Inferior parietal cortex (tissue), 1 donor: Measurements from ENCODE around the gene TTC21A.

Source experiments
- DNase-seq: peaks from one replicate; pipeline ENCODE4 v3.0.0-alpha.2; 2016; ENCODE audit errors: extremely low spot score

Gene TTC21A

GRCh38 chr3:39177708-39178332 lies 70.3 kb downstream of the TTC21A start:
- DNase-seq, result peak; percentile 81

DNA sequence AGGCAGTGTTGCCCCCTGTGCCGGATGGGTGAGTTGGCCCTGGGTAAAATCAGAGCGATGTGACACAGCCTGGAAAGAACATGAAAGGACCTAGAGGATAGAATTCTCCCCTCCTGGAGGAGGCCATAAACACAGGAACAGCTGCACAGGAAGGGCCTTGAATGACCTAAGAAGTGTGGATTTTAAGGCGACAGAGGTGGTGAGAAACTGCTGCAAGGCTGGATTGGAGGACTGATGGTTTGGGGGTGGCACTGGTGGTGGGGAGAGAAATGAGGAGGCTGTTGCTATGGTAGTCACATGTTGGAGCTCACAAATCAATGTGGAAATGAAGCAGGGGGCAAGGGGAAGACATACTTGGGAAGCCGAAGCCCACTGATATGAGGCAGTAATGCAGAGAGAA lies 71.1 kb downstream of the TTC21A start:
- no peak for DNase-seq

DNA sequence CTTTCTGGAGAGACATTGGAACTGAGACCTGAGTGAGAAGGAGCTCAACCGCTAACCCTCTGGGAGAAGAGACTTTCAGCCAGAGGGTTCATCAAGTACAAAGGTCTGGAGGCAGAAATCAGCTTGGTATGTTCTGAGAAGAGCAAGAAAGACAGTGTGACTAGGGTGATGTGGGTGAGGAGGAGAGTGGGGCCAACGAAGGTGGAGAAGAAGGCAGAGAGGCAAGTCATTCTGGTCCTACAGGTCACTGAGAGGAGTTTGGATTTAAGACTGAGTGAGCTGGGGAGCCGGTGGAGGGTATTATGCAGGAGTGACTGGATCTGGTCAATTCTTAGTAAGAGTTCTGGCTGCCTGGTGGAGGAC lies 72.7 kb downstream of the TTC21A start:
- no peak for DNase-seq

GRCh38 chr3:39180546-39181346 lies 73.3 kb downstream of the TTC21A start:
- peak; percentile 63 for DNase-seq

DNA sequence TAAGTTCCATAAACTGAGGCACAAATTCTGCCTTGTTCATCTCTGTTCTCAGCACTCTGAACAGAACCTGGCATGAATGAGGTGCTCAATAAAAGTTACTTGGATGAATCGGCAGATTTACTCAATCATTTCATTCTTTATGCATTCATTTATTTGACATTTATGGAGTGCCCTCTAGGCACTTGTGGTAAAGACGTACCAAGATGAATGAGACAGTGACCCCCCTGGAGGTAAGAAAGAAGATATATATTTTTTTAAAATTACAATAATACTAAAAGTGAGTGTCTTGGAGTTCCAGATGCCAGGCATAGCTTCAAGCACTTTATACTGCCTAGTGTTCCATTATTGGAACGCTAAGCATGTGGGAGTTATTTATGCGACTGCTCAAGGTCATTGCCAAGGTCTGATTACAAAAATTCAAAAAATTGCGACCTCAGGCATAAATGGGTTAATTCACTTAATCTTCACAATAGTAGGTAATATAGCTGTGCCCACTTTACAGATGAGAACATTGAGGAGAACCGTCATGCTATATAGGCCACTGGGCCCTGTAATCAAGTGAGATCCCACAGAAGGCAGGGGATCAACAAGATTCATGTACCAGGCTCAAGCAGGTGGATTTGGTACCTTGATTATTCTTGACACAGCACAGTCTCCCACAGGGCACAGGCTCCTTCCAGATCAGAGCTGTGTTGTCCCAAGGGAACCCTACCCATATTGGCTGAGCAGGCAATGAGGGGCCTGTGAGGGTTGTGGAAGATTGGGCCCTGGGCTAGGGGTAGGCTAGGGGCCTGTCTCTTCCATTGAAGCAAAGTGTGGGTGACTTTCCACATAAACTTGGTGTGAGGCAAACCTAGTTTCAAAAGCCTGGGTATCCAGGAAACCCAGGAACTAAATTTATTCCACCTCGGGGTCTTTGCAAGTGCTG lies 74.2 kb downstream of the TTC21A start:
- DNase-seq, result no peak

- DNase-seq, result no peak
Measured at GRCh38 chr3:39183211-39184080, 76.0 kb downstream of the TTC21A start.

DNA sequence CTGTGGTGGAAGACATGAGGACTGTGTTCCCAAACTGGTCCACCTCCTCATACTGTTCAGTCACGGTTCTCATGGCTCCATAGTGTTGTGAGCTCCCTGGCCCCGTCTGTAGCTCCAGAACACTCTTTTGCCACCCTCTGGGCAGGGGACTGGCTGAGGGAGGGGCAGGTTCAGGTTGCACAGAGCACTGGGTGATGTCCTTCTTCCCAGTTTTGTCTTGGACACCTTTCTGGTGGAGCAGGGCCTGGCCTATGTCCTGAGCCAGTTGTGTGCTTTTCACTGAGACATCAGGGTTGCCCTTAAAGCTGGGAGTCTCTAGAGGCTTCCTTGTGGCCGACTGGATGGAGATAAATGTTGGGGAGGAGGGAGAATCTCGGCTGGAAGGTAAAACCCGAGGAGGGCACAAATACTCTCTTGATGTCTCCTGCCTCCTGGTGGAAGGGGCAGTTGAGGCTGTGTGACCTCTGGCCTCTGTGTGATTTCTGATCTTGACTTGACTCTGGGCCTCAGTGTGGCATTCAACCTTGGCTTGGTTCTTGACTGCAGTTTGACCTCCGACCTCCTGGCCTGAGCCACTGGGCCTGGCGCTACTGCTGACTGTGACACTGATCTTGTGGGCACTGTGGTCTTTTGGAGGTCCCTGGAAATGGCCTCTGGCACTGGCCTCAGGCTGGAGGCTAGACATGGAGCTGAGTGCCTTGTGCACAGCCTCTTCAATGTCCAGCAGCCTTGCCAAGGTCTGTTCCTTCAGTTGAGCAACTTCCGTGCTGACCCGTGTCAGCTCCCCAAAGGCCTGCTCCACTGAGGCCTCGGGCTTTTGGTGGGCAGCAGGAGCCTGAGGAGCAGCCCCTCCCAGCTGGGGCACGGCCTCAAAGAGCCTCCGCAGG lies 76.8 kb downstream of the TTC21A start:
- no peak for DNase-seq

GRCh38 chr3:39184968-39185285 lies 77.4 kb downstream of the TTC21A start:
- DNase-seq, result no peak

DNA sequence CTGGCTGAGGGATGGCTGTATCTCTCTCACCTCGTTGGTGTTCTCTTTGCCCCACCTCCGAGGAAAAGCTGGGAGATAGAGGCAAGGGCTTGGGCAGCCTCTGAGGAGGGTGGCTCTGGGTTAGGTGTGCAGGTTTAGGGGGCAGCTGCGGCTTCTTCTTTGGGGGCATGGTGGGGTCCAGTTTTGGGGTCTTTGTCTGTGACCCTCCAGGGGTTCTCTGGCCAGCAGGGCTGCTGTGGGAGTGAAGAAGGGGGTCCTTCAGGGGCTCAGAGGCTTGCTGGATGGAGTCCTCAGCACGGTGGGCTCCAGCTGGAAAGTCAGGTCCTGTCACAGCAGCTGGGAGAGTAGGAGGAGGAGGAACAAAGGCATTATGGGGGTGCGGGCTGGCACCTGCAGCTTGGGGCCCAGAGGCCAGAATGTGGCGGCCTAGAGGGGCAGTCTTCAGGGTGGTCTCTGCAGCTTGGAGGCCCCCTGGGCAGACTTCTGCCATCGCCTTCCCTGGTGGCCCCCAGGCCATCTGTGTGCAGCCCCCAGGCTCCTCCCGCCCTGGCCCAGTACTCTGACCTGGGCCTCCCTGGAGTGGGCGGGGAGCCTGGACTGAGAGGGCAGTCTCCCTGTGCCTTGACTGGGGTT lies 78.0 kb downstream of the TTC21A start:
- DNase-seq, result no peak

GRCh38 chr3:39185959-39186691 lies 78.6 kb downstream of the TTC21A start:
- DNase-seq, result no peak

- DNase-seq, result no peak
Measured at GRCh38 chr3:39186692-39187151, 79.2 kb downstream of the TTC21A start.

GRCh38 chr3:39187372-39188155 lies 80.1 kb downstream of the TTC21A start:
- DNase-seq, result no peak
